Loucy (cell line): ENCODE measurements around the gene MEGF10.

Experiments used
- H2AFZ ChIP-seq: fragments of 200-600 bp; sonication (generic); 2 replicates; pipeline ENCODE4 v1.6.0; 2016; ENCODE audit warnings: antibody characterized with exemption, mild to moderate bottlenecking, low read length, moderate library complexity
- H3F3A ChIP-seq: fragments of 200-600 bp; 2 replicates; pipeline ENCODE4 v1.6.0; 2016; ENCODE audit warnings: antibody characterized with exemption, low read depth, mild to moderate bottlenecking
- H3K27me3 ChIP-seq: fragments of 200-600 bp; sonication (generic); 2 replicates; pipeline ENCODE4 v1.6.1; 2014; ENCODE audit warnings: low read length, mild to moderate bottlenecking; ENCODE audit not compliant: insufficient read depth, poor library complexity, severe bottlenecking
- H3K36me3 ChIP-seq: fragments of 200-600 bp; sonication (generic); 2 replicates; pipeline ENCODE4 v1.6.1; 2016; ENCODE audit warnings: low read length; ENCODE audit not compliant: insufficient read depth
- H3K4me1 ChIP-seq: fragments of 200-600 bp; sonication (generic); 2 replicates; pipeline ENCODE4 v1.5.1; 2014; ENCODE audit warnings: low read length, mild to moderate bottlenecking; ENCODE audit not compliant: insufficient read depth, poor library complexity, severe bottlenecking
- H3K4me2 ChIP-seq: fragments of 200-600 bp; sonication (generic); 2 replicates; pipeline ENCODE4 v1.6.0; 2014; ENCODE audit warnings: antibody characterized with exemption, low read length, low read depth, mild to moderate bottlenecking; ENCODE audit not compliant: poor library complexity, severe bottlenecking
- H3K4me3 ChIP-seq: fragments of 200-600 bp; sonication (generic); 2 replicates; pipeline ENCODE4 v1.5.1; 2014; ENCODE audit warnings: low read length, mild to moderate bottlenecking, mixed read lengths; ENCODE audit not compliant: poor library complexity, severe bottlenecking
- H3K79me2 ChIP-seq: fragments of 200-600 bp; sonication (generic); 2 replicates; pipeline ENCODE4 v1.6.1; 2014; ENCODE audit warnings: low read length; ENCODE audit not compliant: insufficient read depth
- H3K9ac ChIP-seq: fragments of 200-600 bp; sonication (generic); 2 replicates; pipeline ENCODE4 v1.6.0; 2014; ENCODE audit warnings: mild to moderate bottlenecking, low read depth, low read length, moderate library complexity; ENCODE audit not compliant: poor library complexity, severe bottlenecking
- H3K9me2 ChIP-seq: fragments of 200-600 bp; sonication (generic); replicated peaks from 2 replicates; pipeline ENCODE4 v1.6.1; 2016; ENCODE audit warnings: low read depth, low read length, mixed read lengths
- H3K9me3 ChIP-seq: fragments of 200-600 bp; sonication (generic); 2 replicates; pipeline ENCODE4 v1.6.1; 2014; ENCODE audit warnings: mild to moderate bottlenecking, antibody characterized with exemption, low read length, low read depth; ENCODE audit not compliant: insufficient read depth
- H4K20me1 ChIP-seq: fragments of 200-600 bp; sonication (generic); 2 replicates; pipeline ENCODE4 v1.6.0; 2014; ENCODE audit warnings: antibody characterized with exemption, low read length, mild to moderate bottlenecking; ENCODE audit not compliant: insufficient read depth, poor library complexity, severe bottlenecking
- CTCF ChIP-seq: fragments of 200-600 bp; sonication (generic); conservative IDR thresholded peaks from 2 replicates; pipeline ENCODE4 v1.5.1; 2014; ENCODE audit warnings: mild to moderate bottlenecking, antibody characterized with exemption, low read length
- EZH2phosphoT487 ChIP-seq: fragments of 200-600 bp; IDR thresholded peaks from 2 replicates; pipeline ENCODE4 v1.6.1; 2018; ENCODE audit warnings: antibody characterized with exemption, mild to moderate bottlenecking, moderate library complexity, borderline replicate concordance

MEGF10 gene

GRCh38 chr5:127421471-127421870, 130.9 kb downstream of the MEGF10 start:
- no peak overlapping the region for H3K4me2 ChIP-seq
- H3K79me2 ChIP-seq: no peaks in the 10 kb centered on the region
- no peak overlapping the region for H3K9ac ChIP-seq
- H4K20me1 ChIP-seq: no peaks in the 10 kb centered on the region
- TF ChIP-seq EZH2phosphoT487: no peak
- TF ChIP-seq CTCF: no peak
- H3K27me3 ChIP-seq: no peaks in the 10 kb centered on the region
- no peak overlapping the region for H3K4me3 ChIP-seq
- no peaks in the 10 kb centered on the region for H3K9me3 ChIP-seq
- no peaks in the 10 kb centered on the region for H3K4me1 ChIP-seq
- no peaks in the 10 kb centered on the region for H3F3A ChIP-seq
- no peak overlapping the region for H2AFZ ChIP-seq
- no peaks in the 10 kb centered on the region for H3K9me2 ChIP-seq
- H3K36me3 ChIP-seq: no peaks in the 10 kb centered on the region

GRCh38 chr5:127423173-127423798, 132.7 kb downstream of the MEGF10 start:
- Histone ChIP-seq H4K20me1 (no peaks in the 10 kb centered on the region), H3K79me2 (no peaks in the 10 kb centered on the region), H2AFZ (no peak overlapping the region), H3K9me2 (no peaks in the 10 kb centered on the region), H3K36me3 (no peaks in the 10 kb centered on the region), H3K9ac (no peak overlapping the region), H3K27me3 (no peaks in the 10 kb centered on the region), H3K4me3 (no peak overlapping the region), H3K9me3 (no peaks in the 10 kb centered on the region), H3F3A (no peaks in the 10 kb centered on the region), H3K4me2 (no peak overlapping the region), H3K4me1 (no peaks in the 10 kb centered on the region)
- TF ChIP-seq CTCF (no peak), EZH2phosphoT487 (no peak)

GRCh38 chr5:127425037-127425436, 134.4 kb downstream of the MEGF10 start:
- H3K79me2 ChIP-seq: no peaks in the 10 kb centered on the region
- no peaks in the 10 kb centered on the region for H3K9me2 ChIP-seq
- H3K9me3 ChIP-seq: no peaks in the 10 kb centered on the region
- no peaks in the 10 kb centered on the region for H3K4me1 ChIP-seq
- TF ChIP-seq EZH2phosphoT487 (no peak), CTCF (no peak)
- H3F3A ChIP-seq: no peaks in the 10 kb centered on the region
- no peak overlapping the region for H3K4me3 ChIP-seq
- H4K20me1 ChIP-seq: no peaks in the 10 kb centered on the region
- no peaks in the 10 kb centered on the region for H3K27me3 ChIP-seq
- no peak overlapping the region for H2AFZ ChIP-seq
- no peak overlapping the region for H3K4me2 ChIP-seq
- no peaks in the 10 kb centered on the region for H3K36me3 ChIP-seq
- H3K9ac ChIP-seq: no peak overlapping the region
